ENCODE results near the gene CNOT3.
"Not testable (repeated sequence)": the region's sequence is repeated elsewhere in the genome, so short reads cannot be mapped to it uniquely, and the experiment has no call there.

The CNOT3 gene

DNA sequence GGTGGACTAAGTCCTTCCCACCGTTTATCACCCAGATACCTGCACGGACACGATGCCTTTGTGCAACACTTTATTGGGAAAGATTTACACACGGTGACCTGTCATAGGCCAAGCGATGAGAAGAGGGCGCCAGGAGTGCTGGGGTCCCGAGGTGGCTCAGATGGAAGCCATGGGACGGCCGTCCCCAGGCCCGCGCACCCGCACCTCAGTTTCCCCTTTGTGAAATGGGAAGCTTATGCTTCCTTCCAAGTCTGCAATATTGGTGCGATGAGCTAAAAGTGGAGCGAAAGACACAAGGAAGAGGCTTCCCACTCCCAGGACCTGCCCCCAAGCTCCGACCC, 35.8 kb downstream of the CNOT3 start:
- DNase-seq, result no peak

DNA sequence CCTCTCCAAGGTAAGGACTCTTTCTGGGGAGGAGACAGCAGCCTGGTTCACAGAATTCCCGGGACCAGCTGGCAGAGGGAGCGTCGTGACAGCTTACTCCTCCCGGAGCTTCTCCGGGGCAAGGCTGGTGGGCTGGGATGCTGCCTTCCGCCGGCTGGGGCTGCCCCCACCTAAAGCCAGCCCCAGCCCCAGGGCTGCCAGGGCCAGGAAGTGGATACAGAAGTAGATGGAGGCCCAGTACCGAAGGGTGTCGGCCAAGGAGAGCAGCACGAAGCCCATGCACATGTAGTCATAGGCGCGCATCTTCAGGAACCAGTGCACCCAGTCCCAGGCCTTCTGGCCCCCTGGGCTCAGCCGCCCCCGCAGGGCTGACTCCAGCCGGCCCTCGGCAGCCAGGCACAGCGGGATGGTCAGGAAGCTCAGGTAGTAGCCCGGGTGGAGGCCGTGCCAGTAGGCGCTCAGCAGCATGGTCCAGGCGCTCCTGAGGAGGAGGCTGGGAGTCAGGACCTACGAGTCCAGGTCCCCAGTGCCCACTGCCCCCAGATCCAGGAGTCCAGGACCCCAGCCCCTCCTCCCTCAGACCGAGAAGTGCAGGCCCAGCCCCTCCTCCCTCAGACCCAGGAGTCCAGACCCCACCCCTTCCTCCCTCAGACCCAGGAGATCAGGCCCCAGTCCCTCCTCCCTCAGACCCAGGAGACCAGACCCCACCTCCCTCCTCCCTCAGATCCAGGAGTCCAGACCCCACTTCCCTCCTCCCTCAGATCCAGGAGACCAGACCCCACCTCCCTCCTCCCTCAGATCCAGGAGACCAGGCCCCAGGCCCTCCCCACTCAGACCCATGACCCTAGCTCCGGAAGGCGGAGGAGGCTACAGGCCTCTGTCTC, 36.6 kb downstream of the CNOT3 start:
- DNase-seq, result no peak

DNA sequence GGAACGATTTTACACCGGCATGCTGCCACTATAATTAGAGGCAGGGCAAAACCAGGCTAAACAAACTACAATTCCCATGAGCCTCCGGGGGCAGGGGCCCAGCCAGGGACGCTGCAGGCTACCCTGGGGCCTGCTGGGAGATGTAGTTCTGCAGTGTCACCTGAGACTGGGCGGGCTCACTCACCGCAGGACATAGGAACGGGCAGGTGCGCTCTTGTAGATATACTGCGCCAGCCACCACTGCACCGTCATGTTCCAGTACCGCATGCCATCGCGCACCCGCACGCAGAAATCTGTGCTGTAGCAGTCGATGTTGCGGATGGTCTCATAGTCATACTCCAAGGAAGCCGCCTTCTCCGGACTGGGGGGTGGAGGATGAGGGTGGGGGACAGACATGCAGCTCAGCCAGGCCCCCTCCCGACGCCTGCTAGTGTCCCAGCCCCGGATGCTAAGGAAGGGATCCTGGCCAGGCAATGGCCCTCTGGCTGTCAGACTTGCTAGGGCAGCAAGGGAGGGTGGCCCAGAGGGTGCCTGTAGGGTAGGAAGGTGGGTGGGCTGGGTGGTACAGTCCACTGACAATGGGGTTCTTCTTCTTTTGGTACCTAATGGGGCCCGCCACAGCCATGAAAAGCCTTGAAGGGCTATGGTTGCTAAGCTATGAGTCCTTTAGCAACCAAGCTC, 41.2 kb downstream of the CNOT3 start:
- no peak for DNase-seq

- no peak for DNase-seq
Measured at GRCh38 chr19:54179262-54179852, 41.8 kb downstream of the CNOT3 start.

GRCh38 chr19:54179921-54180461, 42.4 kb downstream of the CNOT3 start:
- no peak for DNase-seq

GRCh38 chr19:54180691-54181091, 43.1 kb downstream of the CNOT3 start:
- DNase-seq, result no peak

- not testable (repeated sequence) for DNase-seq
Measured at GRCh38 chr19:54181894-54182293, 44.3 kb downstream of the CNOT3 start.

DNA sequence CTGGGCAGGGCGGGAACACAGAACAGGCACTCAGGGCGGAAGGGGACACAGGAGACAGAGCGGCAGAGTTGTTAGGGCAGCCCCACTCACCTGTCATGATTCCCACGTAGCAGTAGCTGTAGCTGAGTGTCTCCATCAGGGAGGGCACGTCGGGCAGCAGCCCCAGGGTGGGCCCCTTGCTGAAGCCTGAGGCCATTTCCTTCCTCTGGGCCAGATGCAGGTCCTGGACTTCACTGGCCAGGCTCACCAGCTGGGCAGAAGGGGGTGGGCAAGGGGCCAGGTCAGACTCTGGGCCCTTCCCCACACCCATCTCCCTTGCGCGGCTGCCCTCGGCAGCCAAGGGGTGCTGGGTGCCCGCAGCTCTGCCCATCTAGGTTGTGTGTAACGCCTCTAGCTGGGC, 45.9 kb downstream of the CNOT3 start:
- no peak for DNase-seq

DNA sequence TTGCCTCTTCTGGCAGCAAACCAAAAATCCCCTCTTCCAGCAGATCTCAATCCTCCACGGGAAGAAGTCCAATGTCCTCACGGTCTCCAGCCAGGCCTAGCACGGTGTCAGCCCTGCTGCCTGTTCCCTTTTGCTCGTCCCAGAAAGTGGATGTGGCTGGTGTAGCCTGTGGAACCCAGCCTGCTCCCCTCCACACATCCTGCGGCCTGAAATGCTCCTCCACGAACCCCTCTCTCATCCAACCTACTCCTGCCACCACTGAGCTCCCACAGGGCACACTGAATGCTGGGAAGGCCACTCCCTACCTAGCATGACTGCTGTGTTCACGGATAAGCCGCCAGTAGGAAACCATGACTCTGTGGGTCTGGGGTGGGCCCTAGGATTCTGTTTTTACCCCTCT, 48.8 kb downstream of the CNOT3 start:
- no peak for DNase-seq

- DNase-seq, result no peak
Measured at GRCh38 chr19:54186934-54187381, 49.4 kb downstream of the CNOT3 start.

- no peak for DNase-seq
Measured at GRCh38 chr19:54188215-54188871, 50.8 kb downstream of the CNOT3 start.

DNA sequence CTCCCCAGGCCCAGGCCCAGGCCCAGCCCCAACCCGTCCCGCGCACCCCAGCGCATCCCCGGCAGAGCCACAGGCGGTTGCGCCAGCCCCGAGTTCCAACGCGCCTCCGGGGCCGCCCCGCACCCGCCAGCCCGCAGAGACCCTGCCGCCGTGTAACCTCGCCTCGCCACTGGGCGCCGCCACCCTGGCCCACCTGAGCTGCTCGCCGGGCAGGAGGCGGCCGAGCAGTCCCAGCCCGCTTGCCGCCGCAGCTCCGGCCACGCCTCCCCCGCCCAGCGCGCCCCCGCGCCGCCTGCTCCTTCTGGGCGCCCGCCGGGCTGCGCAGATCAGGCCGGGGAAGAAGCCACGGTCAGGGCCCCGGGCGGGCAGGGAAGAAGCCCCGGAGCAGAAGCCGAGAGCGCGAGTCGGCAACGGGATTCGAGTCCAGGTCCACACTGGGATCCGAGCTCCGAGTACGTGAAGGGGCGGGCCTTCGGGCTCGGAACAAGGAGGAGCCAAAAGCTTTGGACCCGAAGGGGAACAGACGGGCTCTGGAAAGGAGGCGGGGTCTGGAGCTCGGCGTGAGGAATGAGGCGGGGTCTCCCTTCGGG, 51.7 kb downstream of the CNOT3 start, which contains the start of gene MBOAT7:
MBOAT7 (minus strand) TSS at position 436 of the 590 bp plus-strand sequence. CDS start 1,072 bp downstream, outside the sequence.
- DNase-seq, result no peak

DNA sequence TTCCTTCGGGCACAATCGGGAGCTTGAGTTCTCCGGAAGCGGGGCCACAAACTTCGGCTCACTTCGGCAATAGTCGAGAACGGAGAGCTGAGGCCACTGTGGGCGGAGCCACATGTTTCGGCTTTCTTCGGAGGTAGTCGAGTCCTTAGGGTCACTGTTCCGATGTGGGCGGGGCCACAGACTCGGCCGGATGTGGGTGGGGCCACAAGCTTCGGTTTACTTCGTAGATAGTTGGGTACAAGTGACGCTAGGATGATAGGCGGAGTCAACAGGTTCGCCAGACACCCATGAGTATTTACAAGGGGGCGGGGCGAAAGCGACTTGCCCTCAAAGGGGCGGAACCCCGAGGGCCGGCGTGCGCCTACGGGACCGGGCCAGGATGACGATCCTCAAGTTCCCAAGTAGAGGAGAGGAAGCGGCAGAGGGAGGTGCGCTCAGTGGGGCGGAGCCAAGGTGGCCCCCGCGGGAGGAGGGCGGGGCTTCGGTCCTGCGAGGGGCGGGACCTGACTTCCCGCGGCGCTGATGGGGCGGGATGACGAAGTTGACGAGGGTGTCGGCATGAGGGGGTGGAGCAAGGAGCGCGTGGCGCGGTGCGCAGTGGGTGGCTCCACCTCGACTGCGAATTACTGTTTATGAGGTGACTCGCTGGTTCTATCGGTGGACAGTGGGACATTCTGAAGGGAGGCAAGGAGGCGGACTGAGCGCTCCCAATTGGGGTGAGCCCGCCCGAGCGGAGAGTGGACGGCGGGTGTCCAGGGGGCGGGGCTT, 52.4 kb downstream of the CNOT3 start:
- DNase-seq, result peak; percentile 100

GRCh38 chr19:54190503-54191010, 53.0 kb downstream of the CNOT3 start:
- peak; percentile 99 for DNase-seq

- DNase-seq, result peak; percentile 74
Measured at GRCh38 chr19:54191011-54191810, 53.6 kb downstream of the CNOT3 start, which contains the start of gene TSEN34. TSS of gene TSEN34 (plus strand) at chr19:54191308. CDS start at chr19:54191365, 57 bp downstream.

DNA sequence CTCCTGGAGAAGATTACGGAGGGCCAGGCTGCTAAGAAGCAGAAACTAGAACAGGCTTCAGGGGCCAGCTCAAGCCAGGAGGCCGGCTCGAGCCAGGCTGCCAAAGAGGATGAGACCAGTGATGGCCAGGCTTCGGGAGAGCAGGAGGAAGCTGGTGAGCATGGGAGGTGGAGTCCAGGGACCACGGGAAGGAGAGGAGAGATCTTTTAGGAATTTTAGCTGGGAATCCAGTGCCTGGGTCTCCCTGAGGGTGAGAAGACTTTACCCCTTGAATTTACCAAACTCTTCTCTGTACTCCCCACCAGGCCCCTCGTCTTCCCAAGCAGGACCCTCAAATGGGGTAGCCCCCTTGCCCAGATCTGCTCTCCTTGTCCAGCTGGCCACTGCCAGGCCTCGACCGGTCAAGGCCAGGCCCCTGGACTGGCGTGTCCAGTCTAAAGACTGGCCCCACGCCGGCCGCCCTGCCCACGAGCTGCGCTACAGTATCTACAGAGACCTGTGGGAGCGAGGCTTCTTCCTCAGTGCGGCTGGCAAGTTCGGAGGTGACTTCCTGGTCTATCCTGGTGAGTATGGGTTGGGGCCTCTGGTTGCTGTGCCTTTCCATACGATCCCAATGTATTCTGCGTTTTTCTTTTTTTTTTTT, 54.4 kb downstream of the CNOT3 start:
- no peak for DNase-seq

GRCh38 chr19:54193011-54193410, 55.4 kb downstream of the CNOT3 start:
- DNase-seq, result no peak

- DNase-seq, result not testable (repeated sequence)
Measured at GRCh38 chr19:54194463-54194862, 56.9 kb downstream of the CNOT3 start.

DNA sequence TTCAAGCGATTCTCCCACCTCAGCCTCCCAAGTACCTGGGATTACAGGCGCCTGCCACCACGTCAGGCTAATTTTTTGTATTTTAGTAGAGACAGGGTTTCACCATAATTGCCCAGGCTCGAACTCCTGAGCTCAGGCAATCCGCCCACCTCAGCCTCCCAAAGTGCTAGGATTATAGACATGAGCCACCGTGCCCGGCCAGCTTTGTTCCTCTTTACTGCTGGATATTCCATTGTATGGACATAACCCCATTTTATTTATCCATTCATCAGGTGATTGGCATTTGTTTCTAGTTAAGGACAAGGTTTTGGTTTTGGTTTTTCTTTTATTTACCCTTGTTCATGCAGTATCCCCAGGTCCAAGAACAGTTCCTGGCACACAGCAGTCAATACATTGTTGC, 59.0 kb downstream of the CNOT3 start:
- DNase-seq, result no peak

DNA sequence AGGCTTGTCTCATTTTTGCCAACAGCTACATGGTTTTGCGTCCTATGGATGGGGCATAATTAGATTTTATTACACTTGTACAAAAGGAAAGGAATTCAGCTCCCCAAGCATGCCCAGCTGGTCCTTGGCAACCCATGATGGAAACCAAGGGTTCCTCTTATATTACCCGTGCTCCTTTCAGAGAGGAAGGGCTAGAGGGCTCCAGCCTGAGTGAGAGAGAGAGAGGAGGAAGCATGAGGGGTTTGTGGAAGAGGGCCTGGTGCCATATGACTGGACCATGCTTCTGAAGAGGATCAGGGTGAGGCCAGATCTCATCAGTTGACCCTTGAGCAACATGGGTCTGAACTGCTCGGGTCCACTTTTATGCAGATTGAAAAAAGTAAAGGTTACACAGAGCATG, 59.6 kb downstream of the CNOT3 start:
- no peak for DNase-seq
